Heart right ventricle (tissue), 16 donors: ENCODE results near the gene NADSYN1. TPM values are rescaled to one million over a fixed set of nuclear protein-coding genes. Genes with fewer than 3 reads are reported as not detected.

ENCODE experiments used
- ATAC-seq, 8 donors: fragments of 200-7000 bp; cut with Tn5 transposase; one replicate each; pipeline ENCODE4 v1.9.1; 2020; ENCODE audit warnings: mild to moderate bottlenecking in 8 of 8, moderate library complexity in 8 of 8, moderate number of reproducible peaks in 1 of 8
- DNase-seq, 2 donors: peaks; one replicate each; pipeline ENCODE4 v3.0.0-alpha.2; 2020
- H3K27ac ChIP-seq, 10 donors: fragments of 200-600 bp; sonication (generic) in 2 of 10; one replicate each; pipeline versions ENCODE4 v1.5.0 to v1.8.0; 2020 to 2022; ENCODE audit warnings: mild to moderate bottlenecking in 3 of 10
- H3K27me3 ChIP-seq, 7 donors: fragments of 200-600 bp; one replicate each; pipeline ENCODE4 v1.8.0; 2021 to 2022; ENCODE audit warnings: mild to moderate bottlenecking in 2 of 7
- H3K36me3 ChIP-seq, 9 donors: fragments of 200-600 bp; sonication (generic) in 1 of 9; one replicate each; pipeline versions ENCODE4 v1.5.0 to v1.8.0; 2020 to 2022; ENCODE audit warnings: mild to moderate bottlenecking in 2 of 9
- H3K4me1 ChIP-seq, 9 donors: fragments of 200-600 bp; sonication (generic) in 1 of 9; one replicate each; pipeline versions ENCODE4 v1.5.0 to v1.8.0; 2020 to 2022; ENCODE audit warnings: mild to moderate bottlenecking in 4 of 9
- H3K4me3 ChIP-seq, 10 donors: fragments of 200-600 bp; sonication (generic) in 2 of 10; one replicate each; pipeline versions ENCODE4 v1.5.0 to v1.8.0; 2020 to 2022; ENCODE audit warnings: mild to moderate bottlenecking in 7 of 10, moderate library complexity in 2 of 10
- H3K9me3 ChIP-seq, 11 donors: fragments of 200-600 bp in 10 of 11; sonication (generic) in 2 of 11; one replicate each; pipeline versions ENCODE4 v1.5.0 to v1.8.0; 2013 to 2022; ENCODE audit warnings: mild to moderate bottlenecking in 2 of 11, control low read depth in 1 of 11, moderate library complexity in 1 of 11
- WGBS, 2 donors: extraction: QIAGEN DNeasy Blood & Tissue Kit; methylation state at CpG; one replicate each; pipeline ENCODE4 v1.1.7; 2013; ENCODE audit warnings: inconsistent platforms in 1 of 2; 5-methylcytosine and 5-hydroxymethylcytosine counted together
- intact Hi-C, 10 donors: fragments of 100-400 bp; cut with DNase I; formaldehyde crosslinking; loops; one replicate each; pipeline versions ENCODE4 v1.11.1 to v1.14.2; 2022
- polyA plus RNA-seq, 2 donors: library from polyadenylated mRNA; stranded (reverse); fragments of 200-250 nt; gene quantifications; one replicate each; pipeline ENCODE4 v1.2.3, GENCODE V29; 2013
- total RNA-seq, 10 donors: library from RNA; stranded (reverse); fragmentation: NEBNext Ultra II Directional in 3 of 10; extraction: Animal tissue kit (Norgen Biotek cat#: 25700) in 3 of 10; gene quantifications; one replicate each; pipeline versions ENCODE4 v1.2.1 to v1.2.4, GENCODE V29; 2021 to 2023
- TF ChIP-seq, protein P1 (sequence below), 9 donors: fragments of 200-600 bp; sonication (generic) in 2 of 9; IDR thresholded peaks; one replicate each; pipeline versions ENCODE4 v1.5.0 to v1.8.0; 2021 to 2022; ENCODE audit warnings: antibody characterized with exemption in 9 of 9, mild to moderate bottlenecking in 5 of 9, moderate library complexity in 1 of 9
- donor health status: Arrhythmogenic right ventricular cardiomyopathy.
- donor health status: ischemic (EF 13 %, LVEDD 7.1; RV severe dilation, severe dysfunction).
- donor health status: healthy with polysubstance abuse.
- donor health status: DM: no; HTN: yes; CAD: no.
- donor health status: DM: no; HTN: no; CAD: no.
- donor health status: ischemic (EF 25% LVEDD 6.9; RV normal size, moderate dysfunction).
- donor health status: ischemic (EF 25% LVEDD 5.7; RV mildly dilated, moderate dysfunction).
- donor health status: healthy.
- donor health status: DM: yes; HTN: yes; CAD: no.
- donor health status: Ischemic cardiomyopathy.
- donor health status: ischemic (EF 35%, LVEDD 5.7; RV mildly dilated, moderate dysfunction).
- donor health status: nonischemic (EF 11% LVEDD 7.7; RV severe dilation, severe dysfunction).
- donor health status: DM: yes; HTN: yes; CAD: no.
- donor health status: PGD.
- donor health status: ischemic (EF 29% LVEDD 5.4; RV normal size, mild dysfunction).
- donor health status: nonischemic (EF 23%, LVEDD 6.1; RV moderate dilation, normal function).

The NADSYN1 gene
- total and polyA plus RNA-seq, 12 donors: 13.4 to 32.0 (median 16.9) TPM

- Histone ChIP-seq H3K9me3 (peaks cover 0 to 12% (median 0%) of the 10 kb centered on the region in 11 donors), H3K27me3 (no peaks in the 10 kb centered on the region), H3K4me1 (peaks cover 4 to 24% (median 15%) of the 10 kb centered on the region in 9 donors), H3K4me3 (no peak overlapping the region), H3K27ac (no peak overlapping the region), H3K36me3 (peaks cover 0 to 51% (median 6%) of the 10 kb centered on the region in 9 donors)
- ATAC-seq (no peak), DNase-seq (no peak)
- 97 to 98% methylated on average over 6 of the region's 6 CpGs for whole genome bisulfite sequencing, 2 donors
- TF ChIP-seq, protein P1, sequence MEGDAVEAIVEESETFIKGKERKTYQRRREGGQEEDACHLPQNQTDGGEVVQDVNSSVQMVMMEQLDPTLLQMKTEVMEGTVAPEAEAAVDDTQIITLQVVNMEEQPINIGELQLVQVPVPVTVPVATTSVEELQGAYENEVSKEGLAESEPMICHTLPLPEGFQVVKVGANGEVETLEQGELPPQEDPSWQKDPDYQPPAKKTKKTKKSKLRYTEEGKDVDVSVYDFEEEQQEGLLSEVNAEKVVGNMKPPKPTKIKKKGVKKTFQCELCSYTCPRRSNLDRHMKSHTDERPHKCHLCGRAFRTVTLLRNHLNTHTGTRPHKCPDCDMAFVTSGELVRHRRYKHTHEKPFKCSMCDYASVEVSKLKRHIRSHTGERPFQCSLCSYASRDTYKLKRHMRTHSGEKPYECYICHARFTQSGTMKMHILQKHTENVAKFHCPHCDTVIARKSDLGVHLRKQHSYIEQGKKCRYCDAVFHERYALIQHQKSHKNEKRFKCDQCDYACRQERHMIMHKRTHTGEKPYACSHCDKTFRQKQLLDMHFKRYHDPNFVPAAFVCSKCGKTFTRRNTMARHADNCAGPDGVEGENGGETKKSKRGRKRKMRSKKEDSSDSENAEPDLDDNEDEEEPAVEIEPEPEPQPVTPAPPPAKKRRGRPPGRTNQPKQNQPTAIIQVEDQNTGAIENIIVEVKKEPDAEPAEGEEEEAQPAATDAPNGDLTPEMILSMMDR (IDR thresholded peaks at IDR 0.05): no peak
- intact Hi-C loops: no loop called here
Measured at GRCh38 chr11:71444811-71445210, 8.2 kb upstream of the NADSYN1 start.

DNA sequence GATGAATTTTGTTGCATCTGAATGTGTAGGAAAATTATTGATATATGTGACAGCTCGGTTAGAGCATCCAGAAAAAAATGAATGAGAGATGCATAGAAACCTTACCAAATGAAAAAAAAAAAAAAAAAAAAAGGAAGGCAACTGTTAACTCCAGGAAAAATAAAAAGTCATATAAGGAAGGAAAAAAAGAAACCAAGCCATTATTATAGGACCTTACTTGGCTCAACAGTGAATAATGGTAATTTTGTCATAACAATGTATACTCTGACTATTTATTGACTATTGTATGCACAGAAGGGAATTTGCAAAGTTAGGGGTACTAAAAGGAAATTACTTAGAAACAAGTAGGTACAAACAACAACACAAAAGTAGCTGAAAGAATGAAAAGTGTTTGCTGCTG is 6.9 kb upstream of the NADSYN1 start:
- no peak overlapping the region for H3K27ac ChIP-seq
- TF ChIP-seq, protein P1 (IDR thresholded peaks at IDR 0.05): no peak
- H3K36me3 ChIP-seq: peaks cover 0 to 40% (median 2%) of the 10 kb centered on the region in 9 donors
- no peaks in the 10 kb centered on the region for H3K27me3 ChIP-seq
- peaks cover 4 to 31% (median 15%) of the 10 kb centered on the region in 9 donors for H3K4me1 ChIP-seq
- whole genome bisulfite sequencing, 2 donors: 92 to 95% methylated on average over 1 of the region's 1 CpG
- intact Hi-C loops: no loop called here
- no peak for ATAC-seq
- H3K4me3 ChIP-seq: no peak overlapping the region
- H3K9me3 ChIP-seq: peaks cover 0 to 12% (median 0%) of the 10 kb centered on the region in 11 donors
- DNase-seq: no peak

- ATAC-seq (no peak), DNase-seq (no peak)
- peaks cover 0 to 12% (median 0%) of the 10 kb centered on the region in 11 donors for H3K9me3 ChIP-seq
- intact Hi-C loops: no loop called here
- no peaks in the 10 kb centered on the region for H3K27me3 ChIP-seq
- peak overlapping the region in 3 of 10 donors; percentile 66 to 82 (median 67) for H3K27ac ChIP-seq
- WGBS, 2 donors: 52 to 58% methylated on average over 9 of the region's 9 CpGs
- H3K4me3 ChIP-seq: peak overlapping the region in 8 of 10 donors; percentile 47 to 86 (median 72)
- H3K36me3 ChIP-seq: peaks cover 0 to 31% (median 0%) of the 10 kb centered on the region in 9 donors
- TF ChIP-seq, protein P1 (IDR thresholded peaks at IDR 0.05): no peak
- H3K4me1 ChIP-seq: peaks cover 4 to 41% (median 18%) of the 10 kb centered on the region in 9 donors
Measured at GRCh38 chr11:71446942-71447688, 5.9 kb upstream of the NADSYN1 start.

DNA sequence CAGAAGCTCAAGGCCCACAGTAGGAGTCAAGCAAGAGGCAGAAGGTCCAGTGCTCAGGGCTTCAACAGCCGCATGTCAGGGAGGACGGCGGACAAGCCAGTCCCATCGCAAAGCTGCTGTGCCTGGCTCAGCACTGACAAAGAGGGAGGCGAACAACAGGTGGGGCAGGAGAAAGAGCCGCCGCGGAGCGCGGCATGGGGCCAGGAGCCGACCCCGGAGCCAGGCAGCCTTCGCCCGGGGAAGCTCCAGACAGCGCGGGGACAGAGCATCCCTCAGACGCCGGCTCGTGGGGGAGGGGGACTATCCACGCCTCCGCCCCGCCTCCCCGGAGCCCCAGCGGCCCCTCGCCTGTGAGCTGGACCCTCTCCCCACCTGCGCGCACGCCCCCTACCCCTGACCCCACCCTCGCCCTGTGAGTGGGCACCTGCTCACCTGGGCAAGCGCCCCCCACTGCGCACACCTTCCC is 5.2 kb upstream of the NADSYN1 start:
- DNase-seq (no peak), ATAC-seq (peak; percentile 7 to 48 (median 16))
- H3K4me1 ChIP-seq: peaks cover 4 to 47% (median 22%) of the 10 kb centered on the region in 9 donors
- peak overlapping the region in 9 of 10 donors; percentile 40 to 82 (median 66) for H3K27ac ChIP-seq
- TF ChIP-seq, protein P1 (IDR thresholded peaks at IDR 0.05): no peak
- peak overlapping the region; percentile 26 to 86 (median 72) for H3K4me3 ChIP-seq
- 2% methylated on average over 23 to 31 of the region's 31 CpGs for WGBS, 2 donors
- H3K9me3 ChIP-seq: peaks cover 0 to 12% (median 0%) of the 10 kb centered on the region in 11 donors
- H3K27me3 ChIP-seq: no peaks in the 10 kb centered on the region
- H3K36me3 ChIP-seq: peaks cover 0 to 30% (median 0%) of the 10 kb centered on the region in 9 donors
- intact Hi-C loops: no loop called here
